Measurements from ENCODE around the gene FGD4. TPM values are rescaled to one million over a fixed set of nuclear protein-coding genes. Genes with fewer than 3 reads are reported as not detected.
"Not testable (repeated sequence)": the region's sequence is repeated elsewhere in the genome, so short reads cannot be mapped to it uniquely, and the experiment has no call there.

The FGD4 gene
- total RNA-seq, 1 donor from 2014 or later = 41.6 TPM

DNA sequence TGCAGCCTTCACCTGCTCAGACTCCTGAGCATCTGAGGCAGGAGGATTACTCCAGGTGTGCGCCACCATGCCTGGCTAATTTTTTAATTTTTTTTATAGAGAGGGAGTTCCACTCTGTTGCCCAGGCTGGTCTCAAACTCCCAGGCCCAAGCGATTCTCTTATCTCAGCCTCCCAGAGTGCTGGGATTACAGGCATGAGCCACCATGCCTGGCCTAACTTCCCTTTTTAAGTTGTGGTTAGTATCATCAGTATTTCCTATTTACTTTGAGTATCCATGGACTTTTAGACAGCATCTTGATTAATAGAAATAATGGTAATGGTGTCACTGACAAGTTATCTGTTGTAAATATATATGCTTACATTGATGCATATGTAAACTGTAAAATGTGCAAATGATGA is 116.9 kb downstream of the FGD4 start:
- no peak for DNase-seq (ENCODE audit: low spot score)

DNA sequence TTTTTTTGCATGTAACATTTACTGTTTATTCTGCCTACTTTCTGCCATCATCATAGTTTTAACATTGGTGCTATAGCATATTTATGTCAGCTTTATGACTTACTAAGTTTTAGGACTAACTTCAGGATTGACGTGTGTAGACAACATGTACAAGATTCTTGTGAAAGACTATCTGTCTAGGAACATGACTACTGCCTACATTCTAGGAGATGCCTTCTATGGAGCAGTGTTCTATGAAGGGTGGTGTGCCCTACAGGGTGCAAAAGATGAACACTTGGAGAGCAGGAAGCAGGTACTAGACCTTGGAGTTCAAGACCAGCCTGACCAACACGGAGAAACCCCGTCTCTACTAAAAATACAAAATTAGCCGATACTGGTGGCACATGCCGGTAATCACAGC is 118.6 kb downstream of the FGD4 start:
- DNase-seq (ENCODE audit: low spot score) = no peak

DNA sequence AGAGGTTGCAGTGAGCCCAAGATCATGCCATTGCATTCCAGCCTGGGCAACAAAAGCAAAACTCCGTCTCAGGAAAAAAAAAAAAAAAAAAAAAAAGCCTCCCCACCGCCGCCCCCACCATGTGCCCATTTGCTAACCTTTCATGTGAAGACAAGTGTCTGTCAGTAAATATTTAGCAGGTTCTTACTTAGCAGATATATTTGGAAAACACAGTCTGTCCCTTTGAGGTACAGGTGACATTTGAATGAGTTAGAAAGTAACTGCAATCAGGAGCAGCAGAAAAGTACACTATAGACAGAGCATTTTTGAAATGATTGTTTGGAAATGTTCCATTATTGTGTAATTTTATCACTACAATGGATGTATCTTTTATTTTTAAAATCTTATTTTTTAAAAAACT is 119.7 kb downstream of the FGD4 start:
- DNase-seq (ENCODE audit: low spot score) = no peak

DNA sequence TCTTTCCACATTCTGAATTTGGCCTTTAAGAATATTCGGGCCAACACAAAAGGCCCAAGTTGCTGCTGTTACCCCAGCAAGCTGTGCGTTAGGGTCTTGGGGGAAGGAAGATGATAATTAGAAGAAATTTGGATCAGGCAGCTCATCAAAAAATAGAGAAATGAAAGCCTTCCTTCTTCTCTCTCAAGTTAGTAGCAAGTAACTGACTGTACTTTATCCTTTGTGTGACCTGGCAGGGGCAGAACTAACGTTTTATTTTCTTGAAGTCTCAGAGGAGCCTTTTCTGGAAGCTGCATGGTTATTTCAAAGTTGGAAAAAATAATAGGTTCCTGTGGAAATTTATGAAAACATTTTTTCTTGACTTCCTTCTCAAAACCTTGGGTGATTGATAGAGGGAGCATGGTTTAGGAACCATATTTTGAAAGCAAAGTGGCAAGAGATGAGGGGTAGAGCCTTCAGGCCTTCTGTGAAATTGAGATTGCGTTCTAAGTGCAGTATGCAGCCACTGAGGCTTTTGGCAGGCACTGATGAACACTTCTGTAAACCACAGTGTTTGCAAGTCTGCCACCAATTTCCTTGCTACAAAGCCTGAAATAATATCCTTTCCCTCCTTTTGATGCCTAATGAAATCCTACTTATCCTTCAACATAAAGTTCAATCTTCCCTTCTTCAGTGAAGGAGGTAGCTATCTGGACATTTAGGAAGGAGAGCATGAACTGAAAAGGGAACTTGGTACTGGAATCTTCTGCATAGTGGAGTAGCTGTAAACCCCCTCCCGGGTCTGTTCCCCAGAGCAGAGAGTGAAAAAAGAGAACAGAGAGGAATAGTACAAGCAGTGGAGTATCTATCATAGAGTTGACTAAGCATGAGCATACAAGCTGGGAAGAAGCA is 123.2 kb downstream of the FGD4 start:
- DNase-seq (ENCODE audit: low spot score) = no peak

DNA sequence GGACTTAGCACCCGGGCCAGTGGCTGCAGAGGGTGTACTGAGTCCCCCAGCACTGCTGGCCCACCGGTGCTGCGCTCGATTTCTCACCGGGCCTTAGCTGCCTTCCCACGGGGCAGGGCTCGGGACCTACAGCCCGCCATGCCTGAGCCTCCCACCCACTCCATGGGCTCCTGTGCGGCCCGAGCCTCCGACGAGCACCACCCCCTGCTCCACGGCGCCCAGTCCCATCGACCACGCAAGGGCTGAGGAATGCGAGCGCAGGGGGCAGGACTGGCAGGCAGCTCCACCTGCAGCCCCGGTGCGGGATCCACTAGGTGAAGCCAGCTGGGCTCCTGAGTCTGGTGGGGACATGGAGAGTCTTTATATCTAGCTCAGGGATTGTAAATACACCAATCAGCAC is 126.4 kb downstream of the FGD4 start:
- not testable (repeated sequence) for DNase-seq (ENCODE audit: low spot score)

DNA sequence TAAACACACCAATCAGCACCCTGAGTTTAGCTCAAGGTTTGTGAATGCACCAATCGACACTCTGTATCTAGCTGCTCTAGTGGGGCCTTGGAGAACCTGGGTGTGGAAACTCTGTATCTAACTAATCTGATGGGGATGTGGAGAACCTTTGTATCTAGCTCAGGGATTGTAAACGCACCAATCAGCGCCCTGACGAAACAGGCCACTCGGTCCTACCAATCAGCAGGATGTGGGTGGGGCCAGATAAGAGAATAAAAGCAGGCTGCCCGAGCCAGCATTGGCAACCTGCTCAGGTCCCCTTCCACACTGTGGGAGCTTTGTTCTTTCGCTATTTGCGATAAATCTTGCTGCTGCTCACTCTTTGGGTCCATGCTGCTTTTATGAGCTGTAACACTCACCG is 127.0 kb downstream of the FGD4 start:
- DNase-seq (ENCODE audit: low spot score) = not testable (repeated sequence)

DNA sequence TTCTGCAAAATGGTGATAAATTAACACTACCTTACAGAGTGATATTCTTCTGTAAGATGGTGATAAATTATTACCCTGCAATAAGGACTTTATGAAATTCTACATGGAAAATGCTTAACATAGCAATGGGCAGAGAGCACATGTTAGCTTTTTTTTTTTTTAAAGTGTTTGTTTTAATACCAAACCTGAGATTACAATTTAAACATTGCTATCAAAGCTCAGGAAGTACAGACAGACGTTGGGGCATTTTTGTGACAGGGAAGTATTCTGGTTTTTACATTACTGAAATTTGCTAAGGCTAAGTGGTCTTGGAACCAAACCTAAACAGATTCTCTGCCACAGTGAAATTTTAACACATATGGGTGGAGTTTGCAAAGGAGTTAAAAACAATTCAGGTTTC is 133.1 kb downstream of the FGD4 start:
- no peak for DNase-seq (ENCODE audit: low spot score)

DNA sequence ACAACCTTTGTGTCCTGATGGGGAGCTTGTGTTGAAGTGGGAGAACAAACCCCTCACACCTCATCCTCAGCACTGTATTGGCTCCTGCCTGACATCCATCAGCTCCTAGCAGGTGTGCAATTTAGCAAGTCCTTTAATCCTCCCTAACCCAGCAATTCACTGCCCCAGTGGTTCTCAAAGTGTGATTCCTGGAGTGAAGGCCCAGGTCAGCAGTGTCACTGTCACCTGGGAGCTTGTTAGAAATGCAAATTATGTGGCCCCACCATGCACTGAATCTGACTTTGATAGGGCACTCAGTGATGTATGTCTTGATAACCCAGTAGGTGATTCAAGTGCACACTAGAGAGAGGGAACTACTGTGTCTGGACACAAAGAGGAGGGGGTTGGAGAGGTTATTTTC is 133.6 kb downstream of the FGD4 start:
- no peak for DNase-seq (ENCODE audit: low spot score)

DNA sequence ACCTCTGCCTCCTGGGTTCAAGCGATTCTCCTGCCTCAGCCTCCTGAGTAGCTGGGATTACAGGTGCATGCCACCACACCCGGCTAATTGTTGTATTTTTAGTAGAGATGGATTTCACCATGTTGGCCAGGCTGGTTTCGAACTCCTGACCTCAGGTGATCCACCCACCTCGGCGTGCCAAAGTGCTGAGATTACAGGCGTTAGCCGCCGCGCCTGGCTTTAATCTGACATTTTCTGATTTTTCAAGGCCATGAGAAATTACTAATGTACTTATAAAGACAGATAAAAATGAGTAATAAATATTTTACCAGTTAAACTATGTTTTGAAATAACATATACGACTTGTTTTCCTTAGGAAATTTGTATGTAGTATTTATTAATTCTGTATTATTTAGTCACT is 134.1 kb downstream of the FGD4 start:
- DNase-seq (ENCODE audit: low spot score) = not testable (repeated sequence)

DNA sequence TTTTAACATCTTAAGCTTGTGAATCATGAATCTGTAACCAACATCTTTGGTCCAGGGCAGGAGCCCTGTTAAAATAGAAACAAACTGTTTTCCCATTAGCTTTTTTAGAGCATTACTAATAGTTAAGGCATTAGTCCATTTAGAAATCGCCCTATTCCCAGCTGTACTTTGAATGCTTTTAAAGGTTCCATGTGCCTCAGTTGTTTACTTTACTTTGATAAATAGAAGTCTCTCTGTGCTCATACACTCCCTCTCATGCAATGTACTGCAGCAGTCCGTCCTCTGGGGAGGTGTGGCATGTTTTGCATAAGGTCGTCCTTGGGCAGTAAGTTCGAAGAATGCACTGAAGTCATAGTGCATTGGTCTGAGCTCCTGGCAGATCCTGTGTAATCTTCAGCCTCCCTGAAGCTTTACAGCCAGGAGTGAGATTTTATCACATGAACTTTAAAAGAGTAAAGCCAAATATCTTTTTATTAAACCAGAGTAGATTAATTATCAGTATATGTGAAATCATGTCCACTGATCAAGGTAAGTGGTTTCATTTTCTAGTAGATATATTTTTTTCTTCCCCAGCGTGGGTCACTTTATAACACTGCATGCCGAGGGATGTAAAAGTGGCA is 134.7 kb downstream of the FGD4 start:
- DNase-seq (ENCODE audit: low spot score) = no peak

DNA sequence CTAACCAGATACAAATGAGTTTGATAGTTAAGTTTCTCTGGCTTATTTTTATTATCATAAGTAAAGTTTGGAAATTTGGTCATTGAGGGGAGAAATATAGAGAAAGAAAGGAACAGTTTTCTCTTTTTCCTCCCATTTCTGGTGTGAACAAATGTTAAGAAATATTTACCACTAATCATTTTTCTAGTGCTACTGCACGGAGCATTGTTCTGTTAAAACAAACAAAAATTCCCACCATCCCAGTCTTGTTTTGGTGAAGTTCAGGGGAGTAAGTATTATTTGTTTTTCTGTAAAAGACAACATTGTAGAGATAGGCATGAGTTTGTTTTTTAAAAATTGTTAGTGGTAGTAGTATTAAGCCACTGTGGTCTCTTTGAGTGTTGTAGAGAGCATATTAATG is 135.3 kb downstream of the FGD4 start:
- no peak for DNase-seq (ENCODE audit: low spot score)

DNA sequence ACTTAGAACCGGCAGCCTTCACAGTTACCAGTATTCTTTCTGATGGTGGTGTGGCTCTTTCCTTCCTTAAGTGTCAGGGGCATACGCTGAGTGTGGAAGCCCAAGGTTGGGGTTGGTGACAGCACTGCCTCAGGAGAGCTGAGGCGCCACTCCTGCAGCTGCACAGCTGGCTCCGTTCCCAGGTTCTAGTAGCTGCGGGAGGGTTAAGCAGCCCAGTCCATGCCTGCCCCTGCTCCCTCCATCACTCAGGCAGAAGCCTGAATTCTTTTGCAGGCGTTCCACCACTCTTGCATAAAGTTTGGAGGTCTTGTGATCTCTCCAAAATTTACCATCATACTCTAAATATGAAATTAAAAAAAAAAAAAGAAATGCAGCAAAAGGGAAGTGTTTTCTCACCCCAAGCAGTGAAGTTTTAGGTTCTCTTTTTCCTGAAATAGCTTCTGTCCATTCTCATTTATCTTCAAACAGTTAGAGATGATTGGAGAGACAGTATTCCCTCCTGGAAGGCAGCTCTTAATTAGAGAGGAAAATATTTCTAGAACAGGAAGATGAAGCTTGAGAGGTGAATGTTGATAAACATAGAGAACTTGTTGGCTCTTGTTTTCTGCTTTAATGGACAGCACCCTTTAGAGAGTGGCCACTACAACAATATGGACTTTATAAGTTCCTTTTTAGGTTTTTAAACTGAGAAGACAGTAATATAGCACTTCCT is 136.1 kb downstream of the FGD4 start:
- DNase-seq (ENCODE audit: low spot score) = no peak

DNA sequence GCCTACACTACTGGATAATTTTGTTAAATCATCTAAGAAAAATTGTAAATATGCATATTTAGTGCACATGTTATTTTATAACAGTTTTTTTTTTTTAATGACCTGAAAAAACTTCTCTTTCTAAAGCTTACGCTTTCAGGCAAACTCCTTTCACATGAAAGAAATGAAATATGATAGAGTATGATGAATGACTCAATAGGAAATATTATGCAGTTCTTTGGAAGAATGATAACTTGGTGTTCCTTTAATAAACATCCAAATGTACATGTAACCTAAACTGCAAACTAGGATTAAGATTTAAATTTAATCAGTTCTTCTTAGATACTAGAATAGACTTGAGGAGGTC is 136.6 kb downstream of the FGD4 start:
- no peak for DNase-seq (ENCODE audit: low spot score)

DNA sequence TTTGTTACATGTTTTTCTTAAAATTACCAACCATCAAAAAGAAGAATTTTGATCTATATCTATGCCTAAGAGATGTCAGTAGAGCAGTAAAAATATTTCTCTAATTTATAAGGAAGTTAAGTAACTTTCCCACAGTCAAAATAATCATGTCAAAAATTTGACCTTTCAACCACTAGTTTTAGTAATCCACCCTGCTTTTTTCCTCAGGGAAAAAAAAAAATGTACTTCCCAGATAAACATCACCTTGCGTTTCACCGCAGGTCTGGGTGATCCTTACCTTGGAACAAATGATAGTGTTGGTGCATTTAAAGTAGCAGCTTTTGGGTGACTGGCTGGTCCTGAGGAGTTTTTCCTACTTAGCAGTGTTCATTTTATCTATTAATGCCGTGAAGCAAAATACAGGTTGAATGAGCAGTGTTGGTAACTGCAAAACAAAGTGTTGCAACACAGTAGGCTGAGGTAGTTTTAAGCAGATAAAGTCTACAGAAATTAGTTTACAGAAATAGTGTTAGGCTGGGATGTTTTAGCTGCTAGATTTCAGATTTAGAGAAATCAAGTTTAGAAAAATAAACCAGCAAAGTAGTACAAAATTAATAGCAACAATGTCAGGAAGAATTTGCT is 142.5 kb downstream of the FGD4 start:
- DNase-seq (ENCODE audit: low spot score) = no peak

DNA sequence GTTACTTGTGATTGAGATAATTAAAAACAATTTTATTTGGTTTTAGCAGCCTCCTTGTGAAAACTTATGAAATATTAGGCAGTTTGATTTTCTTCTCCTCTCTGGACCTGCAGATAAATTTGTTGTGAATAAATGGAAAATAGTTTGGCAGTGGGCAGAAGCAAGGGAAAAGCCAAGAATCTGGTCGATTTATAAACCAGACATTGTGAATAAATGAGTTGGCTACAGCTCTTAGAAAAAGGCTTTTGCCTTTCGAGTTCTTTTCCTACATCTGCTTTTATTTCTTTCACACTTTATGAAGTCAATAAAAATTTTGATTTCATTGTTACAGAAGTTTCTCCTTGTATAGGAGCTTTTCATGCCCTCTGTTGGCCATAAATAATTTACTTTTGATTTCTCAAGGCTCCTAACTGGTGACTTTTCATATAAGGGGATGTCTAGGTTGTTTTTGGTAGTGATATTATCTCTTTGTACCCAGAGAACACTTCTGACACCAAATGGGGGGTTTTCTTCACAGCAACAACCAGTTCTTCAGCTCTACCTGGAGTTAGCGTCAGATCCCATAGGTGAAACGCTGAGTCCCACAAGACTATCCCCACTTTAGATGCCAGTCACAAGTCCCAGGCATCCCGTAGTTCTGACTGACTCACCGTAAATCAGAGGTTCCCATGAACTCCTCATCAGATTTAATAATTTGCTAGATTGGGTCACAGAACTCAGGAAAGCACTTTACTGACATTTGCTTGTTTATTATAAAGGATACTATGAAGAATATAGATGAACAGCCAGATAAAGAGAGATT is 143.3 kb downstream of the FGD4 start:
- no peak for DNase-seq (ENCODE audit: low spot score)

DNA sequence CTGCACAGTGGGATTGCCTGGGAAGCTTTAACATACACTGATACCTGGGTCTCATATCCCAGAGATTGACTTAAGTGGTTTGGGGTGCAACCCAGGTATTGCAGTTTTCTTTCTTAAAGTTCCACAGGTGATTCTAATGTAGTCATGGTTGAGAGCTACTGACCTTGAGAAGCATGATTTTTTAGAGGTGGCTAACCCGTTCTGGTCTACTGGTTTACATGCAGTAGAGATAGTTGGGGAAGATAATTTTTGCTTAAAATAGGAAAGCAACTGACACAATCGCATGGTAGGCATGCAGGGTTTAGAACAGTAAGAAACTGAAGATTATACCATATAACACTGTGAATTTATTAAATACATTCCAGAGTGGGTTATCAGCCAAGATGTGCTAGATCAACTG is 145.5 kb downstream of the FGD4 start:
- no peak for DNase-seq (ENCODE audit: low spot score)

DNA sequence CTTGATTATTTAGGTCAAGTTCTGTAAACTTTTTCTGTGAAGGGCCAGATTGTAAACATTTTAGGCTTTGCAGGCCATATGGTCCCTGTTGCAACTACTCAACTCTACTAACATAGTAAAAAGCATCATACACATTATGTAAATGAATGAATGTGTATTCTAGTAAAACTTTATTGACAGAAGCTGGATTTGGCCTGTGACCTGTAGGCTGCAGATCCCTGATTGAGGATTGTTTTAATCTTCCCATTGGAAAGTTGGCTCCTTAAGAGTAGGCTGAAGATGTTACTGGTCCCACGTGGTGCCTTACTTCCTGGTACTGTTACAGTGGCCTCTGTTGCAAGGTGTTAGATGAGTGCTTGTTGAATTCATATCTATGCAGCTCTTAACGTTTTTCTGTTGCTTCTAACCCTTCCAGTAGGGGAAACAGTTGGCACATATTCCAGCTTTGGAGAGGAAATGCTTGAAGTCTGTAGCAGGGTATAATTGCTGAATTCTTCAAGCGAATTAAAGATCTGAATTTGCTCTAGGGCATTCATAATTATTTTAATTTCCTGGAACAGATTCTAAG is 146.1 kb downstream of the FGD4 start:
- DNase-seq (ENCODE audit: low spot score) = no peak

DNA sequence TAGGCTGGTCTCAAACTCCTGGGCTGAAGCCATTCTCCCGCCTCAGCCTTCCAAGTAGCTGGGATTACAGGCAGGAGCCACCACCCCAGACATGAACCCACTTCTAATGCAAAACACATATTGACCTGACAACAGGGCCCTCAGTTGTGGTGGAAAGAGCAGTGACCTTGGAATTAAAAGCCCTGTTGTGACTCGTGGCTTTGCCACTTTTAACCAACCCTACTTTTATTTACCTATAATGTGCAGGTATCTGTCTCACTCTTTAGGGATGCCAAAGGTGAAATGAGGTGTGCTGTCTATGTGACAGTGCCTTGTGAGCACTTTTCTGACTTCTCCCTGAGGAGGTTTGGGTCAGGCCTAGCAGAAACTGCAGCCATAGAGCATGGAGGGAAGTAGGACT is 146.9 kb downstream of the FGD4 start:
- DNase-seq (ENCODE audit: low spot score) = no peak

DNA sequence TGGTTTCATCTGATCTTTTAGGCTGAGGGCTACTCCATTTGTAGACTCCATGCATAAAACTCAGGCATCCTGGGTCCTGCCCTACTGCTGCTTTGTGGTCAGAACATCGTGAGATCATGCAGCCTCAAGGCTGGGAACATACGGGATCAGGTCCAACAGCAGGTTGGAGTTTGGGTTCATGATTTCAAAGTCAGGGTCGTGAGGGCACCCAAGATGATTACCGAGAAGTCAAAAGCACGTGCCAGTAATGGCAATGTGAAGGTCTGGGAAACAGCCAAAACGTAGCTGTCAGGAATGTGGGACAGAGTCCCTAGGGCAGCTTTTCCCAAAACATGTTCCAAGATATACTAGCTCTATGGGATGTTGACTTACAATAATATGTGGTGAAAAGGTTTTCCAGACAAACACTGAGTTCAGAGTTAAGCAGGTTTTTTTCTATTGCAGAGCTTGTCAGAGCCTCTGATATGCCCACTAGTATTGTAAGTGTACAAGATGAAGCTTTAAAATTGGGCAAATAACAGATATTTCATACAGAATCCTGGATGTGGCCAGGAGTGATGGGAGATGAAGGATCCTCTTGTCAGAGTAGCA is 149.4 kb downstream of the FGD4 start:
- no peak for DNase-seq (ENCODE audit: low spot score)

DNA sequence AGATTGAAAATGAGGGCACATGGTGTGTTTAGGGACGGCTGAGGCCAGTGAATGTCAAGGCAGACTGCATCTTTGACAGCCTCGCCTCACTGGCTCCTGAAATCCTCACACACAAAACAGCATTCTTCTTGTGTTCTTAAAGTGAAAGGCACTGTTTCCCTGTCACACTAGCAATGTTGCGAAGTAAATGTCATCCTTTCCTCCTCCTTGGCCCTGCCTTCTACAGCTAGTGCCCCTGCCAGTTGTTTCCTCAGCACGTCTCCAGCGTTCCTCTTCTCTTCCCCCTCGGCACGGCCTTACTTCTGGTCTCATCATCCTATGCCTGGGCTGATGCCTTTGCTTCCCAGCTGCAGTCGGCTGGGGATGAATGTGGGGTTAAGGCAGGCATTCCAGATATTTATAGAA is 150.3 kb downstream of the FGD4 start:
- no peak for DNase-seq (ENCODE audit: low spot score)

Measured in mesenteric fat pad (tissue), 1 donor.